ENCODE data around the gene ACACA.

The ACACA gene

GRCh38 chr17:37305406-37305905 is 101.2 kb downstream of the ACACA start:
- H3K9me3 ChIP-seq (ENCODE audit: control insufficient read depth, insufficient read depth, low read depth, low read length): no peaks in the 10 kb centered on the region
- peaks cover 0 to 28% of the 10 kb centered on the region in 2 experiments; a peak in 1 of 3 replicates for H3K36me3 ChIP-seq (ENCODE audit: control insufficient read depth in 2 of 2, insufficient read depth in 1 of 2, low read length in 2 of 2)
- H3K27ac ChIP-seq (ENCODE audit: extremely low read depth, low read depth, low read length): peak overlapping the region; percentile 20; the same call in 1 of the 2 replicates
- peak; percentile 47; the same call in 1 of the 2 replicates for TF ChIP-seq ZNF600 (tag by site-specific recombination; IDR thresholded peaks at IDR 0.05)
- TF ChIP-seq ZNF76 (tag by site-specific recombination; IDR thresholded peaks at IDR 0.05; ENCODE audit: borderline replicate concordance, low read depth): no peak
- no peak for TF ChIP-seq ZNF280D (tag by site-specific recombination; IDR thresholded peaks at IDR 0.05)
- no peak overlapping the region for H3K4me3 ChIP-seq (ENCODE audit: low read depth, low read length)
- CTCF ChIA-PET: interaction anchor here (0.6 kb wide), 1 partner anchor 12 kb away, joined by 4 read pairs; no protein-coding TSS in a partner anchor
- H3K4me1 ChIP-seq (ENCODE audit: control insufficient read depth, insufficient read depth, low read length): peaks cover 8% of the 10 kb centered on the region
- POLR2A ChIA-PET: interaction anchor here (0.6 kb wide), 1 partner anchor 246 kb away, joined by 3 read pairs; no protein-coding TSS in a partner anchor

DNA sequence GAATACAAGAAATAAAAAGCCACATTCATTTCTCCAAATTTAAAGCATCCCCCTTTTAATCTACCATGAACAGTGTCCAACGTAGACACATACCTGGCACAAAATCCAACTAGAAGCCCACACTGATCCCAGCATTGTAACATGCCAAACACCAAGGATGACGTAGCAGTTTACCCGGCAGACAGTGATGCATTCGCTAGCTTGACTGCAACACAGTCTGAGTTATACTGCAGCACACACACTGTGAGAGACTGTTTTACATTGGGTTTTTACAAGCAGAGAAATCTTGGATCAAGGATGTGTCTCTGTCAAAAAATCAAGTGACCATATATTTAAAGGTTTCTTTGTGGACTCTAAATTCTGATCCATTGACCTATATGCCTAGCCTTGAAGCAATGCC is 105.3 kb downstream of the ACACA start:
- no peak overlapping the region for H3K4me3 ChIP-seq (ENCODE audit: low read depth, low read length)
- 0 out of 2 replicates have a peak overlapping the region, but pooled peaks have one; percentile 72 for H3K27ac ChIP-seq (ENCODE audit: extremely low read depth, low read depth, low read length)
- POLR2A ChIA-PET: no interaction called here
- peaks cover 31% of the 10 kb centered on the region for H3K4me1 ChIP-seq (ENCODE audit: control insufficient read depth, insufficient read depth, low read length)
- H3K9me3 ChIP-seq (ENCODE audit: control insufficient read depth, insufficient read depth, low read depth, low read length): no peaks in the 10 kb centered on the region
- H3K36me3 ChIP-seq (ENCODE audit: control insufficient read depth in 2 of 2, insufficient read depth in 1 of 2, low read length in 2 of 2): peaks cover 0 to 17% of the 10 kb centered on the region in 2 experiments; a peak in 1 of 3 replicates
- CTCF ChIA-PET: interaction anchor here (1.0 kb wide), 1 partner anchor 72 kb away, joined by 3 read pairs; no protein-coding TSS in a partner anchor
- TF ChIP-seq OVOL3 (tag by site-specific recombination; IDR thresholded peaks at IDR 0.05): no peak
- no peak for TF ChIP-seq ZNF184 (tag by site-specific recombination; IDR thresholded peaks at IDR 0.05)
- TF ChIP-seq ZNF341 (tag by site-specific recombination; IDR thresholded peaks at IDR 0.05; ENCODE audit: low read depth): no peak
- no peak for TF ChIP-seq ZNF580 (tag by site-specific recombination; IDR thresholded peaks at IDR 0.05)
- TF ChIP-seq ZNF555 (tag by site-specific recombination; conservative IDR thresholded peaks at IDR 0.05): no peak
- TF ChIP-seq ZNF558 (tag by site-specific recombination; IDR thresholded peaks at IDR 0.05): no peak
- TF ChIP-seq ZSCAN30 (tag by site-specific recombination; IDR thresholded peaks at IDR 0.05): peak; percentile 71; the same call in 1 of the 2 replicates
- no peak for TF ChIP-seq ZSCAN23 (tag by site-specific recombination; IDR thresholded peaks at IDR 0.05)
- no peak for TF ChIP-seq ZNF658 (tag by site-specific recombination; IDR thresholded peaks at IDR 0.05)
- peak; percentile 74 for TF ChIP-seq ZNF600 (tag by site-specific recombination; IDR thresholded peaks at IDR 0.05)
- TF ChIP-seq ZNF24 (tag by site-specific recombination; IDR thresholded peaks at IDR 0.05): no peak
- TF ChIP-seq HIC1 (tag by site-specific recombination; IDR thresholded peaks at IDR 0.05): no peak
- no peak for TF ChIP-seq ZNF248 (tag by site-specific recombination; IDR thresholded peaks at IDR 0.05)
- no peak for TF ChIP-seq ZNF175 (tag by site-specific recombination; IDR thresholded peaks at IDR 0.05)
- TF ChIP-seq, protein P1, sequence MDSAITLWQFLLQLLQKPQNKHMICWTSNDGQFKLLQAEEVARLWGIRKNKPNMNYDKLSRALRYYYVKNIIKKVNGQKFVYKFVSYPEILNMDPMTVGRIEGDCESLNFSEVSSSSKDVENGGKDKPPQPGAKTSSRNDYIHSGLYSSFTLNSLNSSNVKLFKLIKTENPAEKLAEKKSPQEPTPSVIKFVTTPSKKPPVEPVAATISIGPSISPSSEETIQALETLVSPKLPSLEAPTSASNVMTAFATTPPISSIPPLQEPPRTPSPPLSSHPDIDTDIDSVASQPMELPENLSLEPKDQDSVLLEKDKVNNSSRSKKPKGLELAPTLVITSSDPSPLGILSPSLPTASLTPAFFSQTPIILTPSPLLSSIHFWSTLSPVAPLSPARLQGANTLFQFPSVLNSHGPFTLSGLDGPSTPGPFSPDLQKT (IDR thresholded peaks at IDR 0.05; ENCODE audit: borderline replicate concordance, low read depth, low read length): no peak
- no peak for TF ChIP-seq ZNF37A (tag by site-specific recombination; IDR thresholded peaks at IDR 0.05)
- TF ChIP-seq, protein P2, sequence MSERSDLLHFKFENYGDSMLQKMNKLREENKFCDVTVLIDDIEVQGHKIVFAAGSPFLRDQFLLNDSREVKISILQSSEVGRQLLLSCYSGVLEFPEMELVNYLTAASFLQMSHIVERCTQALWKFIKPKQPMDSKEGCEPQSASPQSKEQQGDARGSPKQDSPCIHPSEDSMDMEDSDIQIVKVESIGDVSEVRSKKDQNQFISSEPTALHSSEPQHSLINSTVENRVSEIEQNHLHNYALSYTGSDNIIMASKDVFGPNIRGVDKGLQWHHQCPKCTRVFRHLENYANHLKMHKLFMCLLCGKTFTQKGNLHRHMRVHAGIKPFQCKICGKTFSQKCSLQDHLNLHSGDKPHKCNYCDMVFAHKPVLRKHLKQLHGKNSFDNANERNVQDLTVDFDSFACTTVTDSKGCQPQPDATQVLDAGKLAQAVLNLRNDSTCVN (tag by site-specific recombination; optimal IDR thresholded peaks at IDR 0.05): no peak
- no peak for TF ChIP-seq IKZF3 (tag by site-specific recombination; IDR thresholded peaks at IDR 0.05)
- TF ChIP-seq ZNF660 (tag by site-specific recombination; IDR thresholded peaks at IDR 0.05): peak; percentile 30; the same call in 1 of the 2 replicates
- TF ChIP-seq BCL11A (tag by site-specific recombination; IDR thresholded peaks at IDR 0.05; ENCODE audit: low read depth): no peak
- no peak for TF ChIP-seq ZNF157 (tag by site-specific recombination; IDR thresholded peaks at IDR 0.05)
- TF ChIP-seq ZNF621 (tag by site-specific recombination; IDR thresholded peaks at IDR 0.05): no peak
- no peak for TF ChIP-seq ZNF211 (tag by site-specific recombination; IDR thresholded peaks at IDR 0.05; ENCODE audit: low read depth)
- TF ChIP-seq ZNF624 (tag by site-specific recombination; IDR thresholded peaks at IDR 0.05): no peak
- no peak for TF ChIP-seq ZNF785 (tag by site-specific recombination; IDR thresholded peaks at IDR 0.05)
- TF ChIP-seq ZNF19 (tag by site-specific recombination; IDR thresholded peaks at IDR 0.05; ENCODE audit: low read depth): no peak

Measured in HEK293 (cell line).